GM13976 (cell line): ENCODE results near the gene CFAP299.

Experiments
- DNase-seq: peaks from one replicate; pipeline ENCODE4 v3.0.0; 2012; ENCODE audit warnings: low spot score
- CTCF ChIP-seq: IDR thresholded peaks from 2 replicates; pipeline ENCODE4 v1.5.1; 2012; ENCODE audit warnings: borderline replicate concordance, mild to moderate bottlenecking; ENCODE audit not compliant: insufficient read depth; ENCODE audit errors: extremely low read depth, missing control alignments, control extremely low read depth
- in situ Hi-C: fragments of 300-500 bp; cut with MboI; formaldehyde crosslinking; loops from one replicate; pipeline ENCODE4 v1.12.0; 2022; ENCODE audit warnings: low sequenced_read_pairs, mixed read lengths, inconsistent platforms; ENCODE audit not compliant: unreplicated experiment

The CFAP299 gene

DNA sequence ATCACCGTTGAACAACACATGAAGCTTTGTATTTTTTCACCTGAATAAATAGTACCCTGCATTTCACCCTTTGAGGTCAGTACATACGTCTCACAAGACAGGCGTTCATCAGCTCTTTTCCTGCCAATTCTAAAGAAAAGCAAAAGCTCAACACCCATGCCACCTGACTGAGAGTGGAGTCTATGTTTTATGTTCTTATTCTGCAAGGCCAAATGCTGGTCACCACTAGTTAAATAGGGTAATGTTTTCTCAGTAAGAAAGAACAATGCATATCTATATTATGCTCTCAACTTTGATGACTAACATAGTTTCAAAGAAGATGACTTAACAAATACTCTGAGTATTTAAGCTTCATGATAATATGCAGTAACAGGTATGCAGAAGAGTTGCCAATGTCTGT, 358.6 kb downstream of the CFAP299 start:
- TF ChIP-seq CTCF, result no peak
- DNase-seq, result no peak
- in situ Hi-C loops, result no loop called here

DNA sequence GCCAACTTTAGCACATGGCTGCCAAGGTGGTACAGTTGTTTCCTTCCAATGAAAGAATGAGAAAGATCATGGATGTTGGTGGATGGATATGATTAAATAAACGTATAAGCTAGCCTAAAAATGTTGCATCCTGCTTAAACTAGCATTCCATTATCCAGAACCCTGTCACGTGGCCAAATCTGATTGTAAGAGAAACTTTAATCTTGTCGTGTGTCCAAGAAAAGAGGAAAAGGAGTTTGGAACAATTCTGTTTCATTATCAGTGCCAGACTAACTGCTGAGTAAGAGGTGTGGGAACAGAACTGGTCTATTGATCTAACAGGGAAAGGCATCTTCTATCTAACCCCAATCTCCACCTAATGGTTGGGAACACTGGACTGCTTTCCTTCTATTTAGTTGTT, 369.8 kb downstream of the CFAP299 start:
- in situ Hi-C loops, result no loop called here
- no peak for DNase-seq
- no peak for TF ChIP-seq CTCF

DNA sequence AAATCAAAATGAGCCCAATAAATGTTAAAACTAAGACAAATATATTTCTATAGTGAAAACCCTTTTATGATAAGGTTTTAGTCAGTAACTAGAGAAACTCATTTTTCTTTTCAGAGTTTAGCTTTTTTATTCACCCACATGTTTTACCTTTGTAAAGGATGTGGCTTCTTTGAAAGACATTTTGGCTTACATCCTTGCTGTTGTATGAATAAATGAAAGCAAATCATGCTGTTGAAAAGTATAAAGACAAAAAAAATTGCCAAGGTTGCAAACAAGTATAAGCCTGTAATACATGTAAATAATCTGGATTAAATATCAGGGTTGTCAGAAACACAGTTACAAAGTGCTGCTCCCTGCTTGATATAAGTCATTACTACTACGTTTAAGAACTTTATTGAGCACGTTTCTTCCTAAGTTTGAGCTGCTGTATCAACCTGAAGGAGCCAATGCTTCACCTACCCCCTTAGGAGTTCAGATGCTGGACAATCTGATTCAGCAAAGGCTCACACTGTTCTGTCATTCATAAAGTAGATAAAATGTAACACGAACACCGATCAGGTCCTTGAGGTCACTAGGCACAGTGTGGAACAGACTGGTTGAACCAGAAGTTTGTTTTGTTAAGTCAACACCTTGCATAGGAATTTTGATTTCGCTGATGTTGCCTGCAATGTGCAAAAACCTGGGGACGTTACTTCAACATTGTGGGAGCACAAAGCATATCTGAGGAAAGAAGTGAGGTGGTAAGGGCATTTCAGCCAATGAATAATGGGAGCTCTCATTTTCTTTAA, 373.7 kb downstream of the CFAP299 start:
- in situ Hi-C loops, result no loop called here
- no peak for DNase-seq
- no peak for TF ChIP-seq CTCF

GRCh38 chr4:80710748-80711451, 375.4 kb downstream of the CFAP299 start:
- in situ Hi-C loops, result no loop called here
- no peak for TF ChIP-seq CTCF
- no peak for DNase-seq

- no peak for TF ChIP-seq CTCF
- DNase-seq, result no peak
- in situ Hi-C loops, result no loop called here
Measured at GRCh38 chr4:80711956-80712355, 376.4 kb downstream of the CFAP299 start.

DNA sequence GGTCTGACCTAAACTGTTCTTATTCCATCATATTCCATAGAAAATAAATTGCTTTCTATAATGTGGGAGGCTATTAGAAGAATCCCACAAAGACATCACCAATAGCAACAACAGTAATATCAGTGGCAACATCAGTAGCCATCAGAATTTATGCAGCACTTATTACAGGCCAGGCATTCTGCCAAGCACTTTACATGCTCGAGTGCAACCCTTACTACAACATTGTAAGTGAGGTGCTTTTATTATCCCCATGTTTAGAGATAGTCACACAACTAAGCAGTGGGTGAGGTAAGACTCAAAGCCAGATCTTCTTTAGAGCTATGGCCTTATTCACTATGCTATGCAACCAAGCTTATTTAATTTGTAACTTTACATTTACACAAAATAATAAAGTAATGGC, 377.9 kb downstream of the CFAP299 start:
- DNase-seq, result no peak
- in situ Hi-C loops, result no loop called here
- TF ChIP-seq CTCF, result no peak
